ENCODE measurements around the gene IMPACT. TPM values are rescaled to one million over a fixed set of nuclear protein-coding genes. Genes with fewer than 3 reads are reported as not detected.

Gene IMPACT
- total RNA-seq, 1 experiment from 2014 or later = 48.8 TPM

DNA sequence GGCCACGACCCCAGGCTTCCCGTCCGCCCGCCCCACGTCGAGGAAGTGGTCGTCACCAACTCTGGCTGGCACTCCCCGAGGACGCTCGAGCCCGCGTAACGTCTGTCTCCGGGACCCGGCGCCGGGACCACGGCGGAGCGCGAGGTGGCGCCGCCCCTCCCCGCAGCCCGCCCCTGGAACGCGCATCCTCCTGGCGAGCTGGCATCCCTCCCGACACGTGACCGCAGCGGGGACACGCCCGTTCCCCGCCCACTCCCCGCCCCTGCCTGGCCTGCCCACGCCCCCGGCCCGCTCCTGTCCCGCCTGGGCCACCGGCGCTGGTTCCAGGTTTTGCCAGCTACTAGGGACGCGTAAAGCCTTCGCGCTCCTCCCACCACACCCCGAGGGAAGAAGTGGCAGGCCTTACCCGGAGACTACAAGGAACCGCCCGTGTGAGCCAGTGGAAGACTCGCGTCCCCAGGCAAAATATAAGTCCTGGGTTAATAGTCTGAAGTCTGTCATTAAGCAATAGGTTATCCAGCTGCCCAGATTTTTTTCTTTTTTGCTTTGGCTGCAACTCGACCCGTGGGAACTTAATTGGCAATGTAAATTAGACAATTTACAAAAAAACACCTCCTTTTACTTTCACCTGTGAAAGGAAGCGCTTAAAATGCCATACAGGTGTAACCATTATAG lies 28.6 kb upstream of the IMPACT start, which contains the start of gene OSBPL1A (continued):
- TF ChIP-seq, protein P1, sequence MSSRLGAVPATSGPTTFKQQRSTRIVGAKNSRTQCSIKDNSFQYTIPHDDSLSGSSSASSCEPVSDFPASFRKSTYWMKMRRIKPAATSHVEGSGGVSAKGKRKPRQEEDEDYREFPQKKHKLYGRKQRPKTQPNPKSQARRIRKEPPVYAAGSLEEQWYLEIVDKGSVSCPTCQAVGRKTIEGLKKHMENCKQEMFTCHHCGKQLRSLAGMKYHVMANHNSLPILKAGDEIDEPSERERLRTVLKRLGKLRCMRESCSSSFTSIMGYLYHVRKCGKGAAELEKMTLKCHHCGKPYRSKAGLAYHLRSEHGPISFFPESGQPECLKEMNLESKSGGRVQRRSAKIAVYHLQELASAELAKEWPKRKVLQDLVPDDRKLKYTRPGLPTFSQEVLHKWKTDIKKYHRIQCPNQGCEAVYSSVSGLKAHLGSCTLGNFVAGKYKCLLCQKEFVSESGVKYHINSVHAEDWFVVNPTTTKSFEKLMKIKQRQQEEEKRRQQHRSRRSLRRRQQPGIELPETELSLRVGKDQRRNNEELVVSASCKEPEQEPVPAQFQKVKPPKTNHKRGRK (CRISPR knock-in tag; IDR thresholded peaks at IDR 0.05; ENCODE audit: borderline replicate concordance) = no peak
- TF ChIP-seq SMAD3 (CRISPR knock-in tag; IDR thresholded peaks at IDR 0.05; ENCODE audit: borderline replicate concordance) = no peak
- TF ChIP-seq, protein P2, sequence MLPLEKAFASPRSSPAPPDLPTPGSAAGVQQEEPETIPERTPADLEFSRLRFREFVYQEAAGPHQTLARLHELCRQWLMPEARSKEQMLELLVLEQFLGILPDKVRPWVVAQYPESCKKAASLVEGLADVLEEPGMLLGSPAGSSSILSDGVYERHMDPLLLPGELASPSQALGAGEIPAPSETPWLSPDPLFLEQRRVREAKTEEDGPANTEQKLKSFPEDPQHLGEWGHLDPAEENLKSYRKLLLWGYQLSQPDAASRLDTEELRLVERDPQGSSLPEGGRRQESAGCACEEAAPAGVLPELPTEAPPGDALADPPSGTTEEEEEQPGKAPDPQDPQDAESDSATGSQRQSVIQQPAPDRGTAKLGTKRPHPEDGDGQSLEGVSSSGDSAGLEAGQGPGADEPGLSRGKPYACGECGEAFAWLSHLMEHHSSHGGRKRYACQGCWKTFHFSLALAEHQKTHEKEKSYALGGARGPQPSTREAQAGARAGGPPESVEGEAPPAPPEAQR (CRISPR knock-in tag; IDR thresholded peaks at IDR 0.05) = no peak
- TF ChIP-seq NFATC4 (CRISPR knock-in tag; IDR thresholded peaks at IDR 0.05) = no peak
- TF ChIP-seq NFYB (CRISPR knock-in tag; conservative IDR thresholded peaks at IDR 0.05; ENCODE audit: low read depth) = no peak
- peak; percentile 76; the same call in 1 of the 2 replicates for TF ChIP-seq FOXP1 (CRISPR knock-in tag; IDR thresholded peaks at IDR 0.05; ENCODE audit: borderline replicate concordance)
- TF ChIP-seq ZNF138 (CRISPR knock-in tag; conservative IDR thresholded peaks at IDR 0.05) = peak; percentile 39; the same call in 1 of the 2 replicates
- no peak for TF ChIP-seq ZNF232 (CRISPR knock-in tag; IDR thresholded peaks at IDR 0.05)
- TF ChIP-seq ZNF219 (CRISPR knock-in tag; IDR thresholded peaks at IDR 0.05; ENCODE audit: borderline replicate concordance) = no peak; the same call in 1 of the 2 replicates
- TF ChIP-seq, protein P3, sequence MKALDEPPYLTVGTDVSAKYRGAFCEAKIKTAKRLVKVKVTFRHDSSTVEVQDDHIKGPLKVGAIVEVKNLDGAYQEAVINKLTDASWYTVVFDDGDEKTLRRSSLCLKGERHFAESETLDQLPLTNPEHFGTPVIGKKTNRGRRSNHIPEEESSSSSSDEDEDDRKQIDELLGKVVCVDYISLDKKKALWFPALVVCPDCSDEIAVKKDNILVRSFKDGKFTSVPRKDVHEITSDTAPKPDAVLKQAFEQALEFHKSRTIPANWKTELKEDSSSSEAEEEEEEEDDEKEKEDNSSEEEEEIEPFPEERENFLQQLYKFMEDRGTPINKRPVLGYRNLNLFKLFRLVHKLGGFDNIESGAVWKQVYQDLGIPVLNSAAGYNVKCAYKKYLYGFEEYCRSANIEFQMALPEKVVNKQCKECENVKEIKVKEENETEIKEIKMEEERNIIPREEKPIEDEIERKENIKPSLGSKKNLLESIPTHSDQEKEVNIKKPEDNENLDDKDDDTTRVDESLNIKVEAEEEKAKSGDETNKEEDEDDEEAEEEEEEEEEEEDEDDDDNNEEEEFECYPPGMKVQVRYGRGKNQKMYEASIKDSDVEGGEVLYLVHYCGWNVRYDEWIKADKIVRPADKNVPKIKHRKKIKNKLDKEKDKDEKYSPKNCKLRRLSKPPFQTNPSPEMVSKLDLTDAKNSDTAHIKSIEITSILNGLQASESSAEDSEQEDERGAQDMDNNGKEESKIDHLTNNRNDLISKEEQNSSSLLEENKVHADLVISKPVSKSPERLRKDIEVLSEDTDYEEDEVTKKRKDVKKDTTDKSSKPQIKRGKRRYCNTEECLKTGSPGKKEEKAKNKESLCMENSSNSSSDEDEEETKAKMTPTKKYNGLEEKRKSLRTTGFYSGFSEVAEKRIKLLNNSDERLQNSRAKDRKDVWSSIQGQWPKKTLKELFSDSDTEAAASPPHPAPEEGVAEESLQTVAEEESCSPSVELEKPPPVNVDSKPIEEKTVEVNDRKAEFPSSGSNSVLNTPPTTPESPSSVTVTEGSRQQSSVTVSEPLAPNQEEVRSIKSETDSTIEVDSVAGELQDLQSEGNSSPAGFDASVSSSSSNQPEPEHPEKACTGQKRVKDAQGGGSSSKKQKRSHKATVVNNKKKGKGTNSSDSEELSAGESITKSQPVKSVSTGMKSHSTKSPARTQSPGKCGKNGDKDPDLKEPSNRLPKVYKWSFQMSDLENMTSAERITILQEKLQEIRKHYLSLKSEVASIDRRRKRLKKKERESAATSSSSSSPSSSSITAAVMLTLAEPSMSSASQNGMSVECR (CRISPR knock-in tag; IDR thresholded peaks at IDR 0.05; ENCODE audit: borderline replicate concordance) = peak; percentile 42; the same call in 1 of the 2 replicates
- TF ChIP-seq, protein P4, sequence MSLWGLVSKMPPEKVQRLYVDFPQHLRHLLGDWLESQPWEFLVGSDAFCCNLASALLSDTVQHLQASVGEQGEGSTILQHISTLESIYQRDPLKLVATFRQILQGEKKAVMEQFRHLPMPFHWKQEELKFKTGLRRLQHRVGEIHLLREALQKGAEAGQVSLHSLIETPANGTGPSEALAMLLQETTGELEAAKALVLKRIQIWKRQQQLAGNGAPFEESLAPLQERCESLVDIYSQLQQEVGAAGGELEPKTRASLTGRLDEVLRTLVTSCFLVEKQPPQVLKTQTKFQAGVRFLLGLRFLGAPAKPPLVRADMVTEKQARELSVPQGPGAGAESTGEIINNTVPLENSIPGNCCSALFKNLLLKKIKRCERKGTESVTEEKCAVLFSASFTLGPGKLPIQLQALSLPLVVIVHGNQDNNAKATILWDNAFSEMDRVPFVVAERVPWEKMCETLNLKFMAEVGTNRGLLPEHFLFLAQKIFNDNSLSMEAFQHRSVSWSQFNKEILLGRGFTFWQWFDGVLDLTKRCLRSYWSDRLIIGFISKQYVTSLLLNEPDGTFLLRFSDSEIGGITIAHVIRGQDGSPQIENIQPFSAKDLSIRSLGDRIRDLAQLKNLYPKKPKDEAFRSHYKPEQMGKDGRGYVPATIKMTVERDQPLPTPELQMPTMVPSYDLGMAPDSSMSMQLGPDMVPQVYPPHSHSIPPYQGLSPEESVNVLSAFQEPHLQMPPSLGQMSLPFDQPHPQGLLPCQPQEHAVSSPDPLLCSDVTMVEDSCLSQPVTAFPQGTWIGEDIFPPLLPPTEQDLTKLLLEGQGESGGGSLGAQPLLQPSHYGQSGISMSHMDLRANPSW (CRISPR knock-in tag; conservative IDR thresholded peaks at IDR 0.05; ENCODE audit: low read depth) = no peak
- no peak for TF ChIP-seq RORB (CRISPR knock-in tag; IDR thresholded peaks at IDR 0.05)
- TF ChIP-seq, protein P5, sequence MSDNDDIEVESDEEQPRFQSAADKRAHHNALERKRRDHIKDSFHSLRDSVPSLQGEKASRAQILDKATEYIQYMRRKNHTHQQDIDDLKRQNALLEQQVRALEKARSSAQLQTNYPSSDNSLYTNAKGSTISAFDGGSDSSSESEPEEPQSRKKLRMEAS (CRISPR knock-in tag; IDR thresholded peaks at IDR 0.05) = peak; percentile 92
- TF ChIP-seq MYBL2 (CRISPR knock-in tag; IDR thresholded peaks at IDR 0.05) = peak; percentile 78; the same call in 1 of the 2 replicates
- no peak for TF ChIP-seq GABPB1 (CRISPR knock-in tag; IDR thresholded peaks at IDR 0.05)
- TF ChIP-seq, protein P6, sequence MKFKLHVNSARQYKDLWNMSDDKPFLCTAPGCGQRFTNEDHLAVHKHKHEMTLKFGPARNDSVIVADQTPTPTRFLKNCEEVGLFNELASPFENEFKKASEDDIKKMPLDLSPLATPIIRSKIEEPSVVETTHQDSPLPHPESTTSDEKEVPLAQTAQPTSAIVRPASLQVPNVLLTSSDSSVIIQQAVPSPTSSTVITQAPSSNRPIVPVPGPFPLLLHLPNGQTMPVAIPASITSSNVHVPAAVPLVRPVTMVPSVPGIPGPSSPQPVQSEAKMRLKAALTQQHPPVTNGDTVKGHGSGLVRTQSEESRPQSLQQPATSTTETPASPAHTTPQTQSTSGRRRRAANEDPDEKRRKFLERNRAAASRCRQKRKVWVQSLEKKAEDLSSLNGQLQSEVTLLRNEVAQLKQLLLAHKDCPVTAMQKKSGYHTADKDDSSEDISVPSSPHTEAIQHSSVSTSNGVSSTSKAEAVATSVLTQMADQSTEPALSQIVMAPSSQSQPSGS (CRISPR knock-in tag; IDR thresholded peaks at IDR 0.05; ENCODE audit: borderline replicate concordance, low read depth) = no peak
- no peak for TF ChIP-seq CREM (CRISPR knock-in tag; IDR thresholded peaks at IDR 0.05)
- TF ChIP-seq, protein P7, sequence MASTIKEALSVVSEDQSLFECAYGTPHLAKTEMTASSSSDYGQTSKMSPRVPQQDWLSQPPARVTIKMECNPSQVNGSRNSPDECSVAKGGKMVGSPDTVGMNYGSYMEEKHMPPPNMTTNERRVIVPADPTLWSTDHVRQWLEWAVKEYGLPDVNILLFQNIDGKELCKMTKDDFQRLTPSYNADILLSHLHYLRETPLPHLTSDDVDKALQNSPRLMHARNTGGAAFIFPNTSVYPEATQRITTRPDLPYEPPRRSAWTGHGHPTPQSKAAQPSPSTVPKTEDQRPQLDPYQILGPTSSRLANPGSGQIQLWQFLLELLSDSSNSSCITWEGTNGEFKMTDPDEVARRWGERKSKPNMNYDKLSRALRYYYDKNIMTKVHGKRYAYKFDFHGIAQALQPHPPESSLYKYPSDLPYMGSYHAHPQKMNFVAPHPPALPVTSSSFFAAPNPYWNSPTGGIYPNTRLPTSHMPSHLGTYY (CRISPR knock-in tag; IDR thresholded peaks at IDR 0.05) = no peak
- no peak for TF ChIP-seq OVOL2 (CRISPR knock-in tag; IDR thresholded peaks at IDR 0.05; ENCODE audit: borderline replicate concordance)
- TF ChIP-seq CREB1 (CRISPR knock-in tag; IDR thresholded peaks at IDR 0.05) = no peak
- TF ChIP-seq KAT7 (CRISPR knock-in tag; IDR thresholded peaks at IDR 0.05; ENCODE audit: borderline replicate concordance) = 0 out of 2 replicates have a peak, but pooled peaks have one; percentile 79
- TF ChIP-seq, protein P8, sequence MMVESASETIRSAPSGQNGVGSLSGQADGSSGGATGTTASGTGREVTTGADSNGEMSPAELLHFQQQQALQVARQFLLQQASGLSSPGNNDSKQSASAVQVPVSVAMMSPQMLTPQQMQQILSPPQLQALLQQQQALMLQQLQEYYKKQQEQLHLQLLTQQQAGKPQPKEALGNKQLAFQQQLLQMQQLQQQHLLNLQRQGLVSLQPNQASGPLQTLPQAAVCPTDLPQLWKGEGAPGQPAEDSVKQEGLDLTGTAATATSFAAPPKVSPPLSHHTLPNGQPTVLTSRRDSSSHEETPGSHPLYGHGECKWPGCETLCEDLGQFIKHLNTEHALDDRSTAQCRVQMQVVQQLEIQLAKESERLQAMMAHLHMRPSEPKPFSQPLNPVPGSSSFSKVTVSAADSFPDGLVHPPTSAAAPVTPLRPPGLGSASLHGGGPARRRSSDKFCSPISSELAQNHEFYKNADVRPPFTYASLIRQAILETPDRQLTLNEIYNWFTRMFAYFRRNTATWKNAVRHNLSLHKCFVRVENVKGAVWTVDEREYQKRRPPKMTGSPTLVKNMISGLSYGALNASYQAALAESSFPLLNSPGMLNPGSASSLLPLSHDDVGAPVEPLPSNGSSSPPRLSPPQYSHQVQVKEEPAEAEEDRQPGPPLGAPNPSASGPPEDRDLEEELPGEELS (CRISPR knock-in tag; IDR thresholded peaks at IDR 0.05) = peak; percentile 71; the same call in 1 of the 2 replicates

Data from WTC11 (cell line).